Occipital lobe (tissue), 2 donors: ENCODE results near the gene NEDD8. TPM values are rescaled to one million over a fixed set of nuclear protein-coding genes. Genes with fewer than 3 reads are reported as not detected.

Source experiments
- DNase-seq: peaks from one replicate; lab custom pipeline; 2025; lab: John Stamatoyannopoulos, UW
- total RNA-seq: library from RNA; depleted of rRNA; stranded (reverse); fragments of >200 nt; gene quantifications from one replicate; pipeline ENCODE4 v1.2.3, GENCODE V29; 2014

The NEDD8 gene
- total RNA-seq, 1 donor from 2014 or later: 51.3 TPM

- DNase-seq: no peak
Observed at GRCh38 chr14:24263848-24264247, 31.7 kb upstream of the NEDD8 start.

GRCh38 chr14:24262821-24263733, 30.9 kb upstream of the NEDD8 start, which contains the start of gene TGM1:
Gene TGM1, minus strand, starts transcription at chr14:24263177. Its CDS starts 825 bp downstream, at chr14:24262352.
- DNase-seq: no peak

- no peak for DNase-seq
Observed at GRCh38 chr14:24261969-24262327, 29.8 kb upstream of the NEDD8 start.

GRCh38 chr14:24261256-24261968, 29.2 kb upstream of the NEDD8 start:
- DNase-seq: no peak

GRCh38 chr14:24260780-24261157, 28.6 kb upstream of the NEDD8 start:
- no peak for DNase-seq

- DNase-seq: no peak
Observed at GRCh38 chr14:24260026-24260779, 28.0 kb upstream of the NEDD8 start.

GRCh38 chr14:24259282-24260025, 27.3 kb upstream of the NEDD8 start:
- DNase-seq: no peak

GRCh38 chr14:24258548-24259265, 26.5 kb upstream of the NEDD8 start:
- no peak for DNase-seq

- no peak for DNase-seq
Observed at GRCh38 chr14:24258119-24258518, 26.0 kb upstream of the NEDD8 start.

- DNase-seq: no peak
Observed at GRCh38 chr14:24256960-24257359, 24.8 kb upstream of the NEDD8 start.

- no peak for DNase-seq
Observed at GRCh38 chr14:24255931-24256711, 24.0 kb upstream of the NEDD8 start.

GRCh38 chr14:24255438-24255837, 23.3 kb upstream of the NEDD8 start:
- DNase-seq: no peak

- DNase-seq: no peak
Observed at GRCh38 chr14:24254630-24255392, 22.6 kb upstream of the NEDD8 start.

- no peak for DNase-seq
Observed at GRCh38 chr14:24253936-24254335, 21.8 kb upstream of the NEDD8 start.

- no peak for DNase-seq
Observed at GRCh38 chr14:24252289-24253124, 20.3 kb upstream of the NEDD8 start.

- no peak for DNase-seq
Observed at GRCh38 chr14:24251880-24252288, 19.7 kb upstream of the NEDD8 start.

GRCh38 chr14:24250354-24250753, 18.2 kb upstream of the NEDD8 start:
- no peak for DNase-seq
